HepG2 (cell line): ENCODE data around the gene FMO2. TPM values are rescaled to one million over a fixed set of nuclear protein-coding genes. Genes with fewer than 3 reads are reported as not detected.

Experiments
- ATF1 ChIP-seq: IDR thresholded peaks from 2 replicates; pipeline ENCODE4 v1.6.1; 2016; ENCODE audit warnings: mild to moderate bottlenecking, control low read depth
- ATF4 ChIP-seq, 2 experiments: fragments of 450-650 bp in 1 of 2; sonication (generic) in 1 of 2; formaldehyde crosslinking; IDR thresholded peaks; 2 replicates each; pipeline versions ENCODE4 v1.5.0 to v1.8.0; 2020 to 2022; ENCODE audit warnings: mild to moderate bottlenecking in 1 of 2, missing genetic modification reagents in 1 of 2
- CREM ChIP-seq, 2 experiments: sonication (generic) in 1 of 2; formaldehyde crosslinking in 1 of 2; IDR thresholded peaks; 2 replicates each; pipeline versions ENCODE4 v1.4.0 to v1.6.1; 2016 to 2020; ENCODE audit warnings: antibody characterized with exemption in 1 of 2, mild to moderate bottlenecking in 1 of 2, missing genetic modification reagents in 1 of 2
- DDIT3 ChIP-seq: sonication (generic); formaldehyde crosslinking; IDR thresholded peaks from 2 replicates; pipeline ENCODE4 v1.4.0; 2020; ENCODE audit warnings: mild to moderate bottlenecking, missing genetic modification reagents
- EEA1 ChIP-seq: sonication (generic); formaldehyde crosslinking; IDR thresholded peaks from 2 replicates; pipeline ENCODE4 v1.5.1; 2020; ENCODE audit warnings: mild to moderate bottlenecking, missing genetic modification reagents, borderline replicate concordance
- ESRRA ChIP-seq: sonication (generic); formaldehyde crosslinking; IDR thresholded peaks from 2 replicates; pipeline ENCODE4 v1.5.1; 2020; ENCODE audit warnings: mild to moderate bottlenecking, low read depth, missing genetic modification reagents
- FOSL2 ChIP-seq: sonication (generic); formaldehyde crosslinking; IDR thresholded peaks from 2 replicates; pipeline ENCODE4 v1.4.0; 2020; ENCODE audit warnings: missing genetic modification reagents
- GATAD2A ChIP-seq: IDR thresholded peaks from 2 replicates; pipeline ENCODE4 v1.6.1; 2016
- GMEB2 ChIP-seq: IDR thresholded peaks from 2 replicates; pipeline ENCODE4 v1.6.1; 2016; ENCODE audit warnings: missing biosample characterization, missing genetic modification reagents, low read depth
- HOMEZ ChIP-seq: IDR thresholded peaks from 2 replicates; pipeline ENCODE4 v1.6.1; 2016; ENCODE audit warnings: low read depth
- KDM1A ChIP-seq: IDR thresholded peaks from 2 replicates; pipeline ENCODE4 v1.6.1; 2016; ENCODE audit warnings: missing compliant biosample characterization
- KDM6A ChIP-seq: IDR thresholded peaks from 2 replicates; pipeline ENCODE4 v1.6.1; 2016; ENCODE audit warnings: low read depth
- NCOR1 ChIP-seq: fragments of 200-600 bp; sonication (generic); IDR thresholded peaks from 2 replicates; pipeline ENCODE4 v1.7.0; 2017; ENCODE audit warnings: antibody characterized with exemption, low read length, borderline replicate concordance
- SALL1 ChIP-seq: sonication (generic); formaldehyde crosslinking; IDR thresholded peaks from 2 replicates; pipeline ENCODE4 v1.8.0; 2022; ENCODE audit warnings: mild to moderate bottlenecking, missing genetic modification reagents
- SKI ChIP-seq: fragments of 450-650 bp; IDR thresholded peaks from one replicate; pipeline ENCODE4 v1.6.1; 2018; ENCODE audit warnings: mild to moderate bottlenecking; ENCODE audit not compliant: partially characterized antibody
- SOX6 ChIP-seq, 2 experiments: fragments of 450-650 bp in 1 of 2; sonication (generic) in 1 of 2; formaldehyde crosslinking in 1 of 2; IDR thresholded peaks; 2 replicates each; pipeline versions ENCODE4 v1.4.0 to v1.6.1; 2017 to 2020; ENCODE audit warnings: antibody characterized with exemption in 1 of 2, mild to moderate bottlenecking in 1 of 2, missing genetic modification reagents in 1 of 2
- TBP ChIP-seq: sonication (generic); formaldehyde crosslinking; IDR thresholded peaks from 2 replicates; pipeline ENCODE4 v1.5.0; 2020; ENCODE audit warnings: missing genetic modification reagents
- ZFP36 ChIP-seq: fragments of 150-350 bp; IDR thresholded peaks from 2 replicates; pipeline ENCODE4 v1.6.1; 2018; ENCODE audit warnings: borderline replicate concordance, low read length, low read depth; ENCODE audit not compliant: partially characterized antibody
- ZFP37 ChIP-seq: sonication (generic); formaldehyde crosslinking; IDR thresholded peaks from 2 replicates; pipeline ENCODE4 v1.4.0; 2020; ENCODE audit warnings: missing genetic modification reagents, borderline replicate concordance
- ZFY ChIP-seq: sonication (generic); formaldehyde crosslinking; IDR thresholded peaks from 2 replicates; pipeline ENCODE4 v1.4.0; 2020; ENCODE audit warnings: missing genetic modification reagents
- ZNF136 ChIP-seq: sonication (generic); formaldehyde crosslinking; IDR thresholded peaks from 2 replicates; pipeline ENCODE4 v1.8.1; 2022; ENCODE audit warnings: low read depth, mild to moderate bottlenecking, moderate library complexity, missing genetic modification reagents
- ZNF34 ChIP-seq: sonication (generic); formaldehyde crosslinking; IDR thresholded peaks from 2 replicates; pipeline ENCODE4 v1.4.0; 2020; ENCODE audit warnings: mild to moderate bottlenecking, missing genetic modification reagents, borderline replicate concordance
- ZNF644 ChIP-seq: IDR thresholded peaks from 2 replicates; pipeline ENCODE4 v1.6.1; 2016; ENCODE audit warnings: low read depth
- ZNF710 ChIP-seq: sonication (generic); formaldehyde crosslinking; IDR thresholded peaks from 2 replicates; pipeline ENCODE4 v1.5.0; 2020; ENCODE audit warnings: mild to moderate bottlenecking, missing genetic modification reagents, borderline replicate concordance
- polyA plus RNA-seq, 8 experiments: library from polyadenylated mRNA; depleted of rRNA in 3 of 8; stranded (reverse) in 7 of 8; unstranded in 1 of 8; fragments of >200 nt; fragmentation: Illumina TruSeq in 4 of 8; extraction: Trizol in 4 of 8; gene quantifications; 2 replicates each; pipeline versions ENCODE4 v1.2.1 to v1.2.3, GENCODE V29; 2011 to 2016; ENCODE audit warnings: low read depth in 4 of 8, missing spikeins in 1 of 8, mixed read lengths in 1 of 8; ENCODE audit not compliant: insufficient read depth in 1 of 8
- total RNA-seq, 5 experiments: library from RNA; depleted of rRNA; stranded (reverse); fragments of >200 nt; fragmentation: Illumina TruSeq; extraction: Trizol; gene quantifications; 2 replicates each; pipeline ENCODE4 v1.2.3, GENCODE V29; 2016; ENCODE audit warnings: low read depth in 1 of 5

FMO2 gene
- total and polyA plus RNA-seq, 2 of the 13 experiments (the other 11 are each of a cell fraction or from before 2014, with no cell fraction given) = not detected

- TF ChIP-seq ZFY (no peak), KDM1A (CRISPR knock-in tag) (no peak), SOX6 (IDR thresholded peaks at IDR 0.05) (no peak), SOX6 (CRISPR knock-in tag; IDR thresholded peaks at IDR 0.05) (peak; percentile 36), SALL1 (CRISPR knock-in tag) (peak; percentile 50), DDIT3 (CRISPR knock-in tag) (no peak), TBP (CRISPR knock-in tag) (no peak), ZNF136 (CRISPR knock-in tag) (no peak), CREM (IDR thresholded peaks at IDR 0.05) (peak; percentile 43; the same call in 1 of the 2 replicates), CREM (CRISPR knock-in tag; IDR thresholded peaks at IDR 0.05) (no peak), SKI (peak; percentile 40), ATF4 (CRISPR knock-in tag; IDR thresholded peaks at IDR 0.05) (peak in 1 of 2 experiments; percentile 74; a peak in 2 of 4 replicates), FOSL2 (CRISPR knock-in tag) (0 out of 2 replicates have a peak, but pooled peaks have one; percentile 15), GATAD2A (CRISPR knock-in tag) (peak; percentile 44; the same call in 1 of the 2 replicates), ESRRA (CRISPR knock-in tag) (no peak), ZNF644 (peak; percentile 83), KDM6A (CRISPR knock-in tag) (peak; percentile 68; the same call in 1 of the 2 replicates), ZNF710 (CRISPR knock-in tag) (no peak), ZNF34 (CRISPR knock-in tag) (no peak), ZFP37 (CRISPR knock-in tag) (no peak), HOMEZ (CRISPR knock-in tag) (no peak), ZFP36 (no peak), EEA1 (CRISPR knock-in tag) (no peak), ATF1 (peak; percentile 25; the same call in 1 of the 2 replicates), GMEB2 (no peak), NCOR1 (peak; percentile 8; the same call in 1 of the 2 replicates)
These were observed 24.3 kb upstream of the FMO2 start (continued) for GRCh38 chr1:171160639-171161354.
